B cell (primary cell): ENCODE results near the gene TMBIM1. TPM values are rescaled to one million over a fixed set of nuclear protein-coding genes. Genes with fewer than 3 reads are reported as not detected.

ENCODE experiments used
- ATAC-seq: fragments of 200-7000 bp; cut with Tn5 transposase; one replicate; pipeline ENCODE4 v1.10.0; 2021; ENCODE audit warnings: low read depth, mild to moderate bottlenecking, moderate number of reproducible peaks, moderate library complexity
- CTCF ChIA-PET: fragments of 350-600 bp; sonication (Branson Sonifier 250); formaldehyde crosslinking; loops from one replicate; lab custom pipeline; 2021; ENCODE audit warnings: antibody characterized with exemption, inconsistent platforms; lab: Charles Lee
- POLR2A ChIA-PET: fragments of 350-600 bp; sonication (Branson Sonifier 250); formaldehyde crosslinking; loops from one replicate; lab custom pipeline; 2021; ENCODE audit warnings: antibody characterized with exemption; lab: Charles Lee
- DNase-seq: peaks from one replicate; pipeline ENCODE4 v3.0.0; 2013
- H2AFZ ChIP-seq: 2 replicates; pipeline ENCODE4 v1.6.1; 2012; ENCODE audit warnings: mild to moderate bottlenecking, low read depth, low read length; ENCODE audit not compliant: insufficient read depth, poor library complexity, severe bottlenecking
- H3K27ac ChIP-seq, 2 donors: 1 replicate in 1 of 2; 2 replicates in 1 of 2; pipeline ENCODE4 v1.5.1; 2012 to 2013; ENCODE audit warnings: low read length in 2 of 2, mild to moderate bottlenecking in 2 of 2, moderate library complexity in 1 of 2
- H3K27me3 ChIP-seq, 4 experiments: fragments of 200-600 bp in 1 of 4; sonication (generic) in 1 of 4; replicated peaks in 1 of 4; 1 replicate in 2 of 4; 2 replicates in 2 of 4; pipeline versions ENCODE4 v1.6.1 to v1.7.0; 2013 to 2016; ENCODE audit warnings: low read length in 3 of 4, mild to moderate bottlenecking in 2 of 4, mixed read lengths in 1 of 4, moderate library complexity in 1 of 4; ENCODE audit not compliant: insufficient read depth in 4 of 4, control insufficient read depth in 3 of 4; ENCODE audit errors: control extremely low read depth in 1 of 4
- H3K36me3 ChIP-seq, 2 experiments: replicated peaks in 1 of 2; 1 replicate in 1 of 2; 2 replicates in 1 of 2; pipeline versions ENCODE4 v1.6.1 to v1.7.1; 2013; ENCODE audit warnings: low read length in 1 of 2; ENCODE audit not compliant: insufficient read depth in 2 of 2, control insufficient read depth in 1 of 2; ENCODE audit errors: control extremely low read depth in 1 of 2, extremely low read depth in 1 of 2
- H3K4me1 ChIP-seq, 2 donors: fragments of 200-600 bp in 1 of 2; sonication (generic) in 1 of 2; 1 replicate in 1 of 2; 2 replicates in 1 of 2; pipeline versions ENCODE4 v1.5.1 to v1.6.1; 2013 to 2017; ENCODE audit warnings: low read length in 2 of 2; ENCODE audit not compliant: control insufficient read depth in 2 of 2, insufficient read depth in 2 of 2
- H3K4me2 ChIP-seq: replicated peaks from 2 replicates; pipeline ENCODE3; 2012; ENCODE audit warnings: mild to moderate bottlenecking, low read depth, low read length; ENCODE audit not compliant: poor library complexity, severe bottlenecking
- H3K4me3 ChIP-seq, 5 experiments: fragments of 200-600 bp in 1 of 5; sonication (generic) in 1 of 5; 1 replicate in 3 of 5; 2 replicates in 2 of 5; pipeline versions ENCODE4 v1.5.1 to v1.7.0; 2011 to 2016; ENCODE audit warnings: low read length in 4 of 5, mild to moderate bottlenecking in 4 of 5, low read depth in 2 of 5, control low read depth in 1 of 5, moderate library complexity in 1 of 5; ENCODE audit not compliant: insufficient read depth in 1 of 5; ENCODE audit errors: control extremely low read depth in 1 of 5, extremely low read depth in 1 of 5
- H3K79me2 ChIP-seq: fragments of 200-600 bp; sonication (generic); one replicate; pipeline ENCODE4 v1.6.0; 2016; ENCODE audit warnings: low read length; ENCODE audit not compliant: control insufficient read depth, insufficient read depth
- H3K9ac ChIP-seq: fragments of 200-600 bp; sonication (generic); 2 replicates; pipeline ENCODE4 v1.6.1; 2017; ENCODE audit warnings: mild to moderate bottlenecking, low read length, moderate library complexity
- H3K9me3 ChIP-seq, 3 donors: one replicate each; pipeline versions ENCODE4 v1.6.1 to v1.7.1; 2013; ENCODE audit warnings: low read length in 2 of 3; ENCODE audit not compliant: control insufficient read depth in 2 of 3, insufficient read depth in 1 of 3; ENCODE audit errors: control extremely low read depth in 1 of 3
- H4K20me1 ChIP-seq: 2 replicates; pipeline ENCODE4 v1.6.0; 2012; ENCODE audit warnings: mild to moderate bottlenecking, low read length; ENCODE audit not compliant: insufficient read depth, control insufficient read depth, poor library complexity, severe bottlenecking
- H3K27ac Mint-ChIP-seq: one replicate; pipeline ENCODE4 v1.8.0; 2021; ENCODE audit warnings: mixed read lengths
- H3K27me3 Mint-ChIP-seq: one replicate; pipeline ENCODE4 v1.8.0; 2021; ENCODE audit warnings: mixed read lengths
- H3K4me1 Mint-ChIP-seq: one replicate; pipeline ENCODE4 v1.8.0; 2021; ENCODE audit warnings: mixed read lengths
- H3K4me3 Mint-ChIP-seq: one replicate; pipeline ENCODE4 v1.8.0; 2021; ENCODE audit warnings: mixed read lengths
- H3K9me3 Mint-ChIP-seq: one replicate; pipeline ENCODE4 v1.8.0; 2022; ENCODE audit warnings: mixed read lengths; ENCODE audit not compliant: insufficient read depth
- EZH2 ChIP-seq: IDR thresholded peaks from 2 replicates; pipeline ENCODE4 v1.6.1; 2012; ENCODE audit warnings: borderline replicate concordance, low read depth, mild to moderate bottlenecking, moderate library complexity, low read length; ENCODE audit not compliant: insufficient read depth, poor library complexity, severe bottlenecking
- WGBS: methylation state at CpG from one replicate; pipeline ENCODE4 v1.1.5; 2013; ENCODE audit warnings: missing lambda C conversion rate; ENCODE audit not compliant: insufficient coverage; 5-methylcytosine and 5-hydroxymethylcytosine counted together
- intact Hi-C: fragments of 100-400 bp; cut with micrococcal nuclease; formaldehyde crosslinking; loops from one replicate; pipeline ENCODE4 v1.10.0; 2022
- polyA plus RNA-seq: library from polyadenylated mRNA; depleted of rRNA; stranded (reverse); fragments of >200 nt; gene quantifications from 2 replicates; pipeline ENCODE4 v1.2.3, GENCODE V29; 2012
- total RNA-seq, 2 donors: library from RNA; stranded (reverse); fragments of 120-200 nt in 1 of 2; gene quantifications; 1 replicate in 1 of 2; 2 replicates in 1 of 2; pipeline versions ENCODE4 v1.2.3 to v1.2.4, GENCODE V29; 2013 to 2022
- TF ChIP-seq, protein P1 (sequence below): fragments of 200-600 bp; IDR thresholded peaks from one replicate; pipeline ENCODE4 v1.8.0; 2022; ENCODE audit warnings: antibody characterized with exemption, mild to moderate bottlenecking

The TMBIM1 gene
- total and polyA plus RNA-seq, 2 donors (not counting 1 experiment from before 2014, with no cell fraction given), result 68.7 to 137 TPM

DNA sequence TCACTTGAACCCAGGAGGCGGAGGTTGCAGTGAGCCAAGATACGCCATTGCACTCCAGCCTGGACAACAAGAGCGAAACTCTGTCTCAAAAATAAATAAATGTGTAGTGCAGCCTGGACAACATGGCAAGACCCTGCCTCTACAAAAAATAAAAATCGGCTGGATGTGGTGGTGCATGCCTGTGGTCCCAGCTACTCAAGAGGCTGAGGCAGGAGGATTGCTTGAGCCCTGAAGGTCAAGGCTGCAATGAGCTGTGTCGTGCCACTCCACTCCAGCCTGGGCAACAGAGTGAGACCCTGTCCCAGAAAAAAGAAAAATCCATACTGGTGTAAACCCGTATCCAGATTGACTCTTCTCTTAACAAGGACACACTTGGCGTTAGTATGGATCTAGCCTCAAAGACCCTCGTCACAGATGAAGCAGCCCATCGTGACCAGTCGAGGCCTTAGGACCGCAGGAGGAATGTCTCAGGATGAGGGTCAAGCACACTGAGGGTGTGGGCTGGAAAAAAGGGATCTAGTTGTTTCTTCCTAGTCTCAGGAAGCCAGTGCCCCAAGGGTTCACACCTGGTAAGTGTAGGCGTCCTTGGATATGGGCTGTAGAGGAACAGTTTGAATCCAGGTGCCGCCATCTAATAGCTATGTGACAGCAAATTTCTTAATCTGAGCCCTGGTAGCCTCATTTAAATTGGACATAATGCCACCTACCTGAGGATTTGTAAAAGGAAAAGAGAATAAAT lies 35.5 kb downstream of the TMBIM1 start:
- Mint-ChIP-seq H3K4me3 (peak overlapping the region; percentile 86), H3K27ac (peak overlapping the region; percentile 98), H3K4me1 (peaks cover 47% of the 10 kb centered on the region), H3K27me3 (no peaks in the 10 kb centered on the region), H3K9me3 (no peaks in the 10 kb centered on the region)
- Histone ChIP-seq H3K9ac (no peak overlapping the region), H3K27ac (peak overlapping the region; percentile 61 to 85), H3K4me3 (no peak overlapping the region), H3K4me2 (no peak overlapping the region), H3K9me3 (no peaks in the 10 kb centered on the region), H2AFZ (no peak overlapping the region), H3K27me3 (no peaks in the 10 kb centered on the region), H3K36me3 (peaks cover 8 to 46% of the 10 kb centered on the region in 2 experiments), H4K20me1 (peaks cover 39% of the 10 kb centered on the region), H3K79me2 (no peaks in the 10 kb centered on the region), H3K4me1 (peaks cover 44 to 50% of the 10 kb centered on the region in 2 donors)
- intact Hi-C loops, result loop anchor here (1.0 kb wide), 5 partner anchors 14 to 87 kb away; partner anchors contain the start of genes AAMP, PNKD and TMBIM1
- POLR2A ChIA-PET, result interaction anchor here (0.8 to 1.3 kb wide), 3 partner anchors 13 to 110 kb away, joined by 3 to 6 read pairs (median 4); partner anchors contain the start of genes AAMP and PNKD
- CTCF ChIA-PET, result interaction anchor here (0.6 to 3.4 kb wide), 26 partner anchors 8 to 145 kb away, joined by 3 to 19 read pairs (median 6); partner anchors contain the start of genes AAMP, CATIP, PNKD and TMBIM1
- ATAC-seq (no peak), DNase-seq (no peak)
- 89% methylated on average over 10 of the region's 13 CpGs for WGBS
- TF ChIP-seq, protein P1, sequence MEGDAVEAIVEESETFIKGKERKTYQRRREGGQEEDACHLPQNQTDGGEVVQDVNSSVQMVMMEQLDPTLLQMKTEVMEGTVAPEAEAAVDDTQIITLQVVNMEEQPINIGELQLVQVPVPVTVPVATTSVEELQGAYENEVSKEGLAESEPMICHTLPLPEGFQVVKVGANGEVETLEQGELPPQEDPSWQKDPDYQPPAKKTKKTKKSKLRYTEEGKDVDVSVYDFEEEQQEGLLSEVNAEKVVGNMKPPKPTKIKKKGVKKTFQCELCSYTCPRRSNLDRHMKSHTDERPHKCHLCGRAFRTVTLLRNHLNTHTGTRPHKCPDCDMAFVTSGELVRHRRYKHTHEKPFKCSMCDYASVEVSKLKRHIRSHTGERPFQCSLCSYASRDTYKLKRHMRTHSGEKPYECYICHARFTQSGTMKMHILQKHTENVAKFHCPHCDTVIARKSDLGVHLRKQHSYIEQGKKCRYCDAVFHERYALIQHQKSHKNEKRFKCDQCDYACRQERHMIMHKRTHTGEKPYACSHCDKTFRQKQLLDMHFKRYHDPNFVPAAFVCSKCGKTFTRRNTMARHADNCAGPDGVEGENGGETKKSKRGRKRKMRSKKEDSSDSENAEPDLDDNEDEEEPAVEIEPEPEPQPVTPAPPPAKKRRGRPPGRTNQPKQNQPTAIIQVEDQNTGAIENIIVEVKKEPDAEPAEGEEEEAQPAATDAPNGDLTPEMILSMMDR, result no peak
- TF ChIP-seq EZH2, result no peak

DNA sequence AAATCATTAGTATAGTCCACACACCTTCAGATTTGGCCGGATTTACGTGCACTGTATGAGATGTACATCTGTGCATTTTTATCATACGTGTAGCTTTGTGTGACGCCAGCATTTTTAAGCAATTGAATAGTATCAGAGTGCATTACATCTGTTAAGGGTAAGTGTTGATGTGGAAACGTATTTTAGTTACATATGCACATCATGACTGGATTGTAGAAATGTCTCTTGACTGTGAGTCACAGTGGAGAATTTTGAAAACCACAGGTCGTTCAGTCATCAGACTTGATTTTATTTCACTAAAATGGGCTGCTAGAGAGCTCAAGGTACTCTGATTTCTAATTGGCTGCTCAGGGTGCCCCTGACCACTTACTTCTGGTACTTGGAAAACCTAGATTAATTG lies 36.9 kb downstream of the TMBIM1 start:
- ChIA-PET CTCF (interaction anchor here (1.1 to 3.4 kb wide), 5 partner anchors 11 to 87 kb away, joined by 3 to 19 read pairs (median 5); partner anchors contain the start of genes AAMP and PNKD), POLR2A (interaction anchor here (0.9 kb wide), 1 partner anchor 37 kb away, joined by 4 read pairs; no protein-coding TSS in a partner anchor)
- Histone ChIP-seq H3K9ac (no peak overlapping the region), H3K27ac (no peak overlapping the region), H3K4me1 (peaks cover 35 to 37% of the 10 kb centered on the region in 2 donors), H3K36me3 (peaks cover 8 to 60% of the 10 kb centered on the region in 2 experiments), H3K27me3 (no peaks in the 10 kb centered on the region), H3K79me2 (no peaks in the 10 kb centered on the region), H2AFZ (no peak overlapping the region), H3K4me2 (no peak overlapping the region), H4K20me1 (peaks cover 52% of the 10 kb centered on the region), H3K4me3 (no peak overlapping the region), H3K9me3 (no peaks in the 10 kb centered on the region)
- intact Hi-C loops, result no loop called here
- H3K4me1 Mint-ChIP-seq, result peaks cover 35% of the 10 kb centered on the region
- peak overlapping the region; percentile 4 for H3K27ac Mint-ChIP-seq
- ATAC-seq (no peak), DNase-seq (no peak)
- no peaks in the 10 kb centered on the region for H3K27me3 Mint-ChIP-seq
- no peaks in the 10 kb centered on the region for H3K9me3 Mint-ChIP-seq
- 58% methylated on average over 4 of the region's 6 CpGs for WGBS
- H3K4me3 Mint-ChIP-seq, result no peak overlapping the region
- TF ChIP-seq EZH2, result no peak
- TF ChIP-seq, protein P1, result no peak
